Smooth muscle cell (in vitro differentiated cells): ENCODE results near the gene BMP7. TPM values are rescaled to one million over a fixed set of nuclear protein-coding genes. Genes with fewer than 3 reads are reported as not detected.

Source experiments
- DNase-seq: peaks from one replicate; lab custom pipeline; 2025; ENCODE audit not compliant: unreplicated experiment; lab: John Stamatoyannopoulos, UW
- H2AFZ ChIP-seq: fragments of 200-600 bp; sonication (generic); 2 replicates; pipeline ENCODE4 v1.6.0; 2016; ENCODE audit warnings: antibody characterized with exemption, low read depth, mild to moderate bottlenecking
- H3F3A ChIP-seq: fragments of 200-600 bp; sonication (generic); 2 replicates; pipeline ENCODE4 v1.6.0; 2017; ENCODE audit warnings: antibody characterized with exemption, low read depth
- H3K27ac ChIP-seq: fragments of 200-600 bp; sonication (generic); 2 replicates; pipeline ENCODE4 v1.5.1; 2016; ENCODE audit warnings: low read depth, mild to moderate bottlenecking
- H3K27me3 ChIP-seq: fragments of 200-600 bp; sonication (generic); 2 replicates; pipeline ENCODE4 v1.6.1; 2016; ENCODE audit warnings: low read depth, mild to moderate bottlenecking
- H3K36me3 ChIP-seq: fragments of 200-600 bp; sonication (generic); 2 replicates; pipeline ENCODE4 v1.5.1; 2016; ENCODE audit warnings: low read depth
- H3K4me1 ChIP-seq: fragments of 200-600 bp; sonication (generic); 2 replicates; pipeline ENCODE4 v1.5.1; 2016; ENCODE audit warnings: low read depth
- H3K4me2 ChIP-seq: fragments of 200-600 bp; sonication (generic); 2 replicates; pipeline ENCODE4 v1.6.0; 2016; ENCODE audit warnings: mild to moderate bottlenecking
- H3K4me3 ChIP-seq: fragments of 200-600 bp; sonication (generic); 2 replicates; pipeline ENCODE4 v1.5.1; 2016; ENCODE audit warnings: mild to moderate bottlenecking
- H3K79me2 ChIP-seq: fragments of 200-600 bp; sonication (generic); 2 replicates; pipeline ENCODE4 v1.6.0; 2016; ENCODE audit warnings: low read depth, mild to moderate bottlenecking
- H3K9ac ChIP-seq: fragments of 200-600 bp; sonication (generic); 2 replicates; pipeline ENCODE4 v1.6.0; 2016; ENCODE audit warnings: low read depth
- H3K9me3 ChIP-seq: fragments of 200-600 bp; sonication (generic); replicated peaks from 2 replicates; pipeline ENCODE4 v1.5.1; 2016; ENCODE audit warnings: low read depth
- H4K20me1 ChIP-seq: fragments of 200-600 bp; sonication (generic); 2 replicates; pipeline ENCODE4 v1.6.0; 2016; ENCODE audit warnings: low read depth
- WGBS: methylation state at CpG from one replicate; pipeline ENCODE4 v1.1.7; 2016; ENCODE audit warnings: low lambda C conversion rate; 5-methylcytosine and 5-hydroxymethylcytosine counted together
- polyA plus RNA-seq: library from polyadenylated mRNA; unstranded; fragments of >200 nt; fragmentation: Nextera tagmentation; extraction: Ambion mirVana; gene quantifications from 2 replicates; pipeline ENCODE4 v1.2.1, GENCODE V29; 2016
- total RNA-seq: library from RNA; depleted of rRNA; stranded (reverse); fragments of >200 nt; gene quantifications from 2 replicates; pipeline ENCODE4 v1.2.3, GENCODE V29; 2014
- TF ChIP-seq, protein P1 (sequence below): fragments of 200-600 bp; sonication (generic); IDR thresholded peaks from 2 replicates; pipeline ENCODE4 v1.5.1; 2017; ENCODE audit warnings: borderline replicate concordance, mild to moderate bottlenecking, antibody characterized with exemption; ENCODE audit not compliant: insufficient read depth, poor library complexity, severe bottlenecking

The BMP7 gene
- total and polyA plus RNA-seq, 2 experiments from 2014 or later = 18.1 to 28.3 TPM

DNA sequence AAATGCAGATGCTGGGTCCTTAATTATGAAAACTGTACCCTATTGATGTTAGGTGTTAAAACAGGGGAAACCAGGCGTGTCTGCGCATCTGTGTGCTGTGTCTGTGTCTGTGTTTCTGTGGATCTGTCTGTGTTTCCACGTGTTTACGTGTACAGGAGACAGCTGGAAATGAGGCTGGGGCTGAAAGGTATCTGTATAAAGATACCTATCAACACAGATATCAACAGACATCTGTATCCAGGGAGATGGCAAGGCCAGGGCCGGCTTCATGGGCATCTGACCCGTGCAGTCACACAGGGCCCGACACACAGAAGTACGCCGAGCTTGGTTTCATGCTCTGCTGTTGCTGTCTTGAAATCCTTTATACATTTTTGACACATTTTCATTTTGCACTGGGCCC, 48.6 kb downstream of the BMP7 start:
- Histone ChIP-seq H3K4me1 (peaks cover 5% of the 10 kb centered on the region), H3K4me2 (no peak overlapping the region), H3K27me3 (no peaks in the 10 kb centered on the region), H3K4me3 (no peak overlapping the region), H3F3A (no peaks in the 10 kb centered on the region), H2AFZ (no peak overlapping the region), H3K27ac (no peak overlapping the region), H3K36me3 (no peaks in the 10 kb centered on the region), H3K9me3 (no peaks in the 10 kb centered on the region), H4K20me1 (no peaks in the 10 kb centered on the region), H3K9ac (no peak overlapping the region), H3K79me2 (no peaks in the 10 kb centered on the region)
- DNase-seq = no peak
- TF ChIP-seq, protein P1, sequence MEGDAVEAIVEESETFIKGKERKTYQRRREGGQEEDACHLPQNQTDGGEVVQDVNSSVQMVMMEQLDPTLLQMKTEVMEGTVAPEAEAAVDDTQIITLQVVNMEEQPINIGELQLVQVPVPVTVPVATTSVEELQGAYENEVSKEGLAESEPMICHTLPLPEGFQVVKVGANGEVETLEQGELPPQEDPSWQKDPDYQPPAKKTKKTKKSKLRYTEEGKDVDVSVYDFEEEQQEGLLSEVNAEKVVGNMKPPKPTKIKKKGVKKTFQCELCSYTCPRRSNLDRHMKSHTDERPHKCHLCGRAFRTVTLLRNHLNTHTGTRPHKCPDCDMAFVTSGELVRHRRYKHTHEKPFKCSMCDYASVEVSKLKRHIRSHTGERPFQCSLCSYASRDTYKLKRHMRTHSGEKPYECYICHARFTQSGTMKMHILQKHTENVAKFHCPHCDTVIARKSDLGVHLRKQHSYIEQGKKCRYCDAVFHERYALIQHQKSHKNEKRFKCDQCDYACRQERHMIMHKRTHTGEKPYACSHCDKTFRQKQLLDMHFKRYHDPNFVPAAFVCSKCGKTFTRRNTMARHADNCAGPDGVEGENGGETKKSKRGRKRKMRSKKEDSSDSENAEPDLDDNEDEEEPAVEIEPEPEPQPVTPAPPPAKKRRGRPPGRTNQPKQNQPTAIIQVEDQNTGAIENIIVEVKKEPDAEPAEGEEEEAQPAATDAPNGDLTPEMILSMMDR = no peak
- 91% methylated on average over 9 of the region's 9 CpGs for WGBS

DNA sequence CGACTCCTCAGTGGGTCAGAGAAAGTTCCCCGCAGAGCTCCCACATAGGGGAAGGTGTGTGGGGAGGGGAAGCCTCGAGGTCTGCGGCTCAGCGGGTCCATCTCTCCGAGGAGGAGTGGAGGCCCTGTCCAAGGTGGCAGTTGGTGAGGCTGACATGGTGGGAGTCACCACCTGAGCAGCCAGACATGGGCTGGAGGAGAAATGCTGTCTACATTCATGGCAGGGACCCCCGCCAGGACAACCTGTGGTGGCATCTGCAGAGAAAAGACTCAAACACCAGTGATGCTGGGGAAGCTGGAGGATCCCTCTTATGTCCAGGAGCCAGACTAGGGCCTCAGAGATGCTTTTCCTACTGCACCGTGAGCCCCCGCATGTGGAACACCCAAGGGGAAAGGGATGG, 49.8 kb downstream of the BMP7 start:
- H3K79me2 ChIP-seq = no peaks in the 10 kb centered on the region

DNA sequence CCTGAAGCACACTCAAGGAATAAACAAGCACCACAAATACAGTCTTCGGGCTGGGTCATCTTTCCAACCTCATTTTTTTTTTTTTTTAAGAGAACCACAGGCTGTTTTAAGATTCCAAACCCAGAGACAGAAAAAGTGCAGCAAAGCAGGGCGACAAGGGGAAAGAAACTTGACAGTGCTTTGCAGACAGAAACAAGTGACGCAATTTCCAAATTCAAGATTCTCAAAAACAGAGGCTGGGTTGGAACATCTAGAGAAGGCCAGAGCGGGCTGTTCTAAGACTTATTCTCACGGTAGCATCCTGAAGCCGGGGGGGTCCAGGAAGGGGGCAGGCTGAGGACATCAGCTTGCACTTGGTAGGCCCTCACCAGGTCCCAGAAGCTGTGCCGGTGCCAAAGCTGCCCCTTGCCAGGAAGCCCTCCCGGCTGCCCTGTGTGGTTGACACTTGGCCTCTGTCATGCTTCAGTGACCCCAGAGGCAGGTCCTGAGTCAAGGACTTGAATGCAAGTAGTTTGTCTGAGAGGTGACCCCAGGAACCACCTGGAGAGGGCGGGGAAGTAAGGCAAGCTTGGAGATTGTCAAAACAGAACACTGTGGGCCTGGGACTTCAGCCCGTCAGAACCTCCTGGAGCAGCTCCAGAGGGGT, 50.5 kb downstream of the BMP7 start:
- Histone ChIP-seq H2AFZ (no peak overlapping the region), H3K79me2 (no peaks in the 10 kb centered on the region), H3K4me2 (no peak overlapping the region), H3K9ac (no peak overlapping the region), H3F3A (peaks cover 6% of the 10 kb centered on the region), H3K36me3 (no peaks in the 10 kb centered on the region), H3K27me3 (no peaks in the 10 kb centered on the region), H4K20me1 (no peaks in the 10 kb centered on the region), H3K9me3 (no peaks in the 10 kb centered on the region), H3K27ac (no peak overlapping the region), H3K4me3 (no peak overlapping the region), H3K4me1 (peaks cover 22% of the 10 kb centered on the region)
- TF ChIP-seq, protein P1 = no peak
- WGBS = 91% methylated on average over 10 of the region's 10 CpGs
- DNase-seq = no peak

More for the DNA sequence above, 49.8 kb downstream of the BMP7 start:
- 84% methylated on average over 9 of the region's 9 CpGs for WGBS
- Histone ChIP-seq H3K4me3 (no peak overlapping the region), H3K9ac (no peak overlapping the region), H3K9me3 (no peaks in the 10 kb centered on the region), H3F3A (peaks cover 6% of the 10 kb centered on the region), H3K27ac (no peak overlapping the region), H3K27me3 (no peaks in the 10 kb centered on the region), H3K4me2 (no peak overlapping the region), H3K4me1 (peaks cover 15% of the 10 kb centered on the region), H4K20me1 (no peaks in the 10 kb centered on the region), H3K36me3 (no peaks in the 10 kb centered on the region), H2AFZ (no peak overlapping the region)
- TF ChIP-seq, protein P1 = no peak
- DNase-seq = no peak

DNA sequence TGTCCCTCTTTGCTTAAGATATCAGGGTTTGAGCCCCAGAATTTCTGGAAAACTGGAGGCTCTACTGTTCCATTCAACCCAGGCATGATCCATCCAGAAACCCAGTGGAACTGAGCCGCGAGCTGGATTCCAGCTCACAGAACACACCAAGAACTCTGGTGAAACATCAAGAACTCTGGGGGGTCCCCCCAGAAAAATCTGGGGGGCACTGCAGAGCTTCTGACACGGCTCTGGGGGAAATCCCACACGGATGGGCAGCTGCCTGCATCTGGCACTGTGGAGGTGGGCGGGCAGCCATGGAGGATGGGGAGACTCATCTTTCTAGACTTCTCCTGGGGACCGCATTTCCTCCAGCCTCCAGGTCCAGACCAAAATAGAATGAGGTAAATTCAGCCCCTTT, 51.0 kb downstream of the BMP7 start:
- H2AFZ ChIP-seq = no peak overlapping the region
- H3K4me2 ChIP-seq = no peak overlapping the region
- H3K36me3 ChIP-seq = no peaks in the 10 kb centered on the region
- H3K4me3 ChIP-seq = no peak overlapping the region
- peaks cover 6% of the 10 kb centered on the region for H3F3A ChIP-seq
- 81% methylated on average over 6 of the region's 6 CpGs for WGBS
- no peak for DNase-seq
- TF ChIP-seq, protein P1 = no peak
- H3K27me3 ChIP-seq = no peaks in the 10 kb centered on the region
- H4K20me1 ChIP-seq = no peaks in the 10 kb centered on the region
- no peaks in the 10 kb centered on the region for H3K9me3 ChIP-seq
- no peak overlapping the region for H3K9ac ChIP-seq
- peaks cover 25% of the 10 kb centered on the region for H3K4me1 ChIP-seq
- no peaks in the 10 kb centered on the region for H3K79me2 ChIP-seq
- no peak overlapping the region for H3K27ac ChIP-seq
